LNCaP clone FGC (cell line): ENCODE measurements around the gene RNF166.

ENCODE experiments used
- DNase-seq: peaks from one replicate; pipeline ENCODE4 v3.0.0-alpha.2; 2011; ENCODE audit warnings: low read depth
- H3K4me3 ChIP-seq: 2 replicates; pipeline ENCODE4 v1.5.1; 2011; ENCODE audit warnings: mild to moderate bottlenecking, low read depth, low read length, control low read depth
- TF ChIP-seq, protein P1 (sequence below): IDR thresholded peaks from 2 replicates; pipeline ENCODE4 v1.5.1; 2012; ENCODE audit warnings: mild to moderate bottlenecking; ENCODE audit not compliant: control insufficient read depth, insufficient read depth; ENCODE audit errors: extremely low read depth

RNF166 gene

GRCh38 chr16:88738151-88739084, 32.2 kb upstream of the RNF166 start:
- no peak for DNase-seq

DNA sequence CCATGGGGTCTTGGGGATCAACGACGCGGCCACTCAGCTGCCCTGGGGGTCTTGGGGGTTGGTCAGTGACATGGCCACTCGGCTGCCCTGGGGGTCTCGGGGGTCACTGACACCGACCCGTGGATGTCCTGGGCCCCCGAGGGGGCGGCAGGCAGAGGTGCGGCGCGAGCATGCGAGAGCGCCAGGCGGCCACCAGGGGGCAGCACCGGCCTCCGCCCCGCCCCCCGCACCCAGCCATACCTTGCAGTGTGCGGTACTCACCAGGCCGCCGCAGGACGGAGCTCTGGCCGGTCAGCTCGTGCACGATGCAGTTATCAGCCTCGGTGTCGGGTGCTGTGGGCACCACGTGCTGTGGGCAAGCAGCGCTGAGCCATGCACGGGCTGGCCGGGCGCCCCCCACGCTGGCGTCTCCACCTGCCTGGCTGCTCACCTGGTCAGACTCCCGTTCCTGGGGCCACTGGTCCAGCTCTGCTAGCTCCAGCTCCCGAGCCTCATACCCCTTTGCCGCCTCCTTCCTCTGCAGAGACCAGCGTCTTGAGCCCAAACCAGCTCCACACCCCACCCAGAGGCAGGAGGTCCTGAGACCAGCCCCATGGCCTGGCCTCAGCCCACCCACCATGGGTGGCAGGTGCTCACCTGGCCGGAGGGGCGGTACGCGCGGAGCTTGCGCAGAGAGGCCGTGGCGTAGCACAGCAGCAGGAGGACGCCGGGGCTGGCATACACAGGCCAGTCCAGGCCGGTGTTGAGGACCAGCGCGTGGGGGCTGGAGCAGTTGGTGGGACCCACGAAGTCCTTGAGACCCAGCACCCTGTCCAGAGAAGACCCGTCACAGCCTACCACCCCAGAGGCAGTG, 31.3 kb upstream of the RNF166 start:
- no peak for DNase-seq
- H3K4me3 ChIP-seq, result no peak overlapping the region
- TF ChIP-seq, protein P1, sequence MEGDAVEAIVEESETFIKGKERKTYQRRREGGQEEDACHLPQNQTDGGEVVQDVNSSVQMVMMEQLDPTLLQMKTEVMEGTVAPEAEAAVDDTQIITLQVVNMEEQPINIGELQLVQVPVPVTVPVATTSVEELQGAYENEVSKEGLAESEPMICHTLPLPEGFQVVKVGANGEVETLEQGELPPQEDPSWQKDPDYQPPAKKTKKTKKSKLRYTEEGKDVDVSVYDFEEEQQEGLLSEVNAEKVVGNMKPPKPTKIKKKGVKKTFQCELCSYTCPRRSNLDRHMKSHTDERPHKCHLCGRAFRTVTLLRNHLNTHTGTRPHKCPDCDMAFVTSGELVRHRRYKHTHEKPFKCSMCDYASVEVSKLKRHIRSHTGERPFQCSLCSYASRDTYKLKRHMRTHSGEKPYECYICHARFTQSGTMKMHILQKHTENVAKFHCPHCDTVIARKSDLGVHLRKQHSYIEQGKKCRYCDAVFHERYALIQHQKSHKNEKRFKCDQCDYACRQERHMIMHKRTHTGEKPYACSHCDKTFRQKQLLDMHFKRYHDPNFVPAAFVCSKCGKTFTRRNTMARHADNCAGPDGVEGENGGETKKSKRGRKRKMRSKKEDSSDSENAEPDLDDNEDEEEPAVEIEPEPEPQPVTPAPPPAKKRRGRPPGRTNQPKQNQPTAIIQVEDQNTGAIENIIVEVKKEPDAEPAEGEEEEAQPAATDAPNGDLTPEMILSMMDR, result peak; percentile 97

More at GRCh38 chr16:88738151-88739084, 32.2 kb upstream of the RNF166 start:
- TF ChIP-seq, protein P1, result no peak
- no peak overlapping the region for H3K4me3 ChIP-seq

- TF ChIP-seq, protein P1, result no peak
- H3K4me3 ChIP-seq, result no peak overlapping the region
- no peak for DNase-seq
Measured at GRCh38 chr16:88736496-88736895, 30.3 kb upstream of the RNF166 start.

GRCh38 chr16:88736088-88736487, 29.9 kb upstream of the RNF166 start:
- no peak for DNase-seq
- TF ChIP-seq, protein P1, result no peak

DNA sequence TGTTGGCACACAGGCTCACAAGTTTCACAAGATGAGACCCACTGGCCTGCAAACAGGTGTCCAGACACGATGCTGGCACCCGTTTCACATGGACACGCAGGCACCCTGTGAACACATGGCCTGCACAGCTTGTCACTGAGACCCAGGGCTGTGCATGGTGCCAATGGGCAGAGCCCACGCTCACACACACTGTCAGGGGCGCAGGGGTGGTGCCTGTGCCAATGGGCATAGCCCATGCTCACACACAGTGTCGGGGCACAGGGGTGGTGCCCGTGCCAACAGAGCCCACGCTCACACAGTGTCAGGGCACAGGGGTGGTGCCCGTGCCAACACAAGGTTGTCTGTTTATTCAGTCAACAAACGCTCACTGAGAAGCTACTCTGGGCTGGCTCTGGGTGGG, 29.4 kb upstream of the RNF166 start:
- TF ChIP-seq, protein P1, result no peak
- H3K4me3 ChIP-seq, result no peak overlapping the region
- DNase-seq, result no peak

More at GRCh38 chr16:88736088-88736487, 29.9 kb upstream of the RNF166 start:
- no peak overlapping the region for H3K4me3 ChIP-seq

DNA sequence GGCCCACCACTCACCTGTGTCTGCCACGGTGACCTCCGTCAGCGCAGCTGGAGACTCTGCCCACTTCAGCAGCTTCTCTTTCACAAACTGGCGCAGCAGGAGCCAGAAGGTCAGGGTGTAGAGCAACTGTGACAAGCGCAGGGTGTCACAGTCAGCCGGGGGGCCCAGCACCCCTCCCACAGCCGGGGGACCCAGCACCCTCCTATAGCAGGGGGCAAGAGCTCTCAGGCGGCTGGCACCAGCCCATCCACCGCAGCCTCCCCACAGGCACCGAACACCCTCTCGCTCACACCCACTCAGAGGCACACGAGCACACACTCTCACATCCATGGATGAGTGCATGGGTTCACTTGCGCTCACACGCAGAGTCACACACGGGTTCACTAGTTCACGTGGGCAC, 28.9 kb upstream of the RNF166 start:
- no peak overlapping the region for H3K4me3 ChIP-seq
- TF ChIP-seq, protein P1, result no peak
- no peak for DNase-seq
